Measurements from ENCODE around the gene NACC1.
"Not testable (repeated sequence)": the region's sequence is repeated elsewhere in the genome, so short reads cannot be mapped to it uniquely, and the experiment has no call there.

NACC1 gene

DNA sequence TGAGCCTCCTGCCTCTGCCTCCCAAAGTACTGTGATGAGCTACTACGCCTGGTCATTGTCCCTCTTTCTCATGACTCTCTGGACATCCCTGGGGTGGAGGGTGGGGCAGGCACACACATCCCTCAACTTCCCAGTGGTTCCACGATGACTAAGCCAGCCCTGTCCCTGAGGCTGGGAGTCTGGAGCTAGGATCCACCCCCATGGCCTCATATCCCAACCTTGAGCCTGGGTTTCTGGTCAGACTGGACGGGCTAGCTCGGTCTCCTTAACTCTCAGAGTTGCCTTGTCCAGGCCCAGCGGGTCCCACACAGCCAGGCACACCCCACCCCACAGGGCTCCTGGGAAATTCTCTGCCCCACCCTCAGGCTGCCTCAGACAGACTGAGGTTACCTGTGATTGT lies 51.7 kb downstream of the NACC1 start:
- TF ChIP-seq, protein P1, sequence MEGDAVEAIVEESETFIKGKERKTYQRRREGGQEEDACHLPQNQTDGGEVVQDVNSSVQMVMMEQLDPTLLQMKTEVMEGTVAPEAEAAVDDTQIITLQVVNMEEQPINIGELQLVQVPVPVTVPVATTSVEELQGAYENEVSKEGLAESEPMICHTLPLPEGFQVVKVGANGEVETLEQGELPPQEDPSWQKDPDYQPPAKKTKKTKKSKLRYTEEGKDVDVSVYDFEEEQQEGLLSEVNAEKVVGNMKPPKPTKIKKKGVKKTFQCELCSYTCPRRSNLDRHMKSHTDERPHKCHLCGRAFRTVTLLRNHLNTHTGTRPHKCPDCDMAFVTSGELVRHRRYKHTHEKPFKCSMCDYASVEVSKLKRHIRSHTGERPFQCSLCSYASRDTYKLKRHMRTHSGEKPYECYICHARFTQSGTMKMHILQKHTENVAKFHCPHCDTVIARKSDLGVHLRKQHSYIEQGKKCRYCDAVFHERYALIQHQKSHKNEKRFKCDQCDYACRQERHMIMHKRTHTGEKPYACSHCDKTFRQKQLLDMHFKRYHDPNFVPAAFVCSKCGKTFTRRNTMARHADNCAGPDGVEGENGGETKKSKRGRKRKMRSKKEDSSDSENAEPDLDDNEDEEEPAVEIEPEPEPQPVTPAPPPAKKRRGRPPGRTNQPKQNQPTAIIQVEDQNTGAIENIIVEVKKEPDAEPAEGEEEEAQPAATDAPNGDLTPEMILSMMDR (IDR thresholded peaks at IDR 0.05; ENCODE audit: low read depth, low read length), result no peak
- TF ChIP-seq MYC (IDR thresholded peaks at IDR 0.05; ENCODE audit: low read depth, low read length), result no peak
- no peak for TF ChIP-seq POLR2A (IDR thresholded peaks at IDR 0.05; ENCODE audit: extremely low read depth, insufficient read length)
- TF ChIP-seq, protein P2, sequence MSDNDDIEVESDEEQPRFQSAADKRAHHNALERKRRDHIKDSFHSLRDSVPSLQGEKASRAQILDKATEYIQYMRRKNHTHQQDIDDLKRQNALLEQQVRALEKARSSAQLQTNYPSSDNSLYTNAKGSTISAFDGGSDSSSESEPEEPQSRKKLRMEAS (IDR thresholded peaks at IDR 0.05; ENCODE audit: low read depth, low read length), result no peak
- no peak for DNase-seq (ENCODE audit: low read depth)
- H3K4me3 ChIP-seq (ENCODE audit: low read depth, low read length), result no peak overlapping the region

DNA sequence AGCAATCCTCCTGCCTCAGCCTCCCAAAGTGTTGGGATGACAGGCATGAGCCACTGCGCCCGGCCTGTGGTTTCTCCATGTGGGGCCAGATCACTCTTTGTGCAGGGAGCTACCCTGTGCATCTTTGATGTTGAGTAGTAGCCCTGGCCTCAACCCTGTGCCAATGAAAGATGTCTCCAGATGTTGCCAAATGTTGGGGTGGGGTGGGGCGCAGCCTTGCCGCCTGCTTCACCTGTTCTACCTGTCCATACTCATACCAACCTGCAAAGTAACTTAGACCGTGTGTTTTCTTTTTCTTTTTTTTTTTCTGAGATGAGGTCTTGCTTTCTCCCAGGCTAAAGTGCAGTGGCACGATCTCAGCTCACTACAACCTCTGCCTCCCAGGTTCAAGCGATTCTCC lies 53.1 kb downstream of the NACC1 start:
- DNase-seq (ENCODE audit: low read depth), result no peak
- no peak for TF ChIP-seq POLR2A (IDR thresholded peaks at IDR 0.05; ENCODE audit: extremely low read depth, insufficient read length)
- TF ChIP-seq MYC (IDR thresholded peaks at IDR 0.05; ENCODE audit: low read depth, low read length), result no peak
- H3K4me3 ChIP-seq (ENCODE audit: low read depth, low read length), result no peak overlapping the region

DNA sequence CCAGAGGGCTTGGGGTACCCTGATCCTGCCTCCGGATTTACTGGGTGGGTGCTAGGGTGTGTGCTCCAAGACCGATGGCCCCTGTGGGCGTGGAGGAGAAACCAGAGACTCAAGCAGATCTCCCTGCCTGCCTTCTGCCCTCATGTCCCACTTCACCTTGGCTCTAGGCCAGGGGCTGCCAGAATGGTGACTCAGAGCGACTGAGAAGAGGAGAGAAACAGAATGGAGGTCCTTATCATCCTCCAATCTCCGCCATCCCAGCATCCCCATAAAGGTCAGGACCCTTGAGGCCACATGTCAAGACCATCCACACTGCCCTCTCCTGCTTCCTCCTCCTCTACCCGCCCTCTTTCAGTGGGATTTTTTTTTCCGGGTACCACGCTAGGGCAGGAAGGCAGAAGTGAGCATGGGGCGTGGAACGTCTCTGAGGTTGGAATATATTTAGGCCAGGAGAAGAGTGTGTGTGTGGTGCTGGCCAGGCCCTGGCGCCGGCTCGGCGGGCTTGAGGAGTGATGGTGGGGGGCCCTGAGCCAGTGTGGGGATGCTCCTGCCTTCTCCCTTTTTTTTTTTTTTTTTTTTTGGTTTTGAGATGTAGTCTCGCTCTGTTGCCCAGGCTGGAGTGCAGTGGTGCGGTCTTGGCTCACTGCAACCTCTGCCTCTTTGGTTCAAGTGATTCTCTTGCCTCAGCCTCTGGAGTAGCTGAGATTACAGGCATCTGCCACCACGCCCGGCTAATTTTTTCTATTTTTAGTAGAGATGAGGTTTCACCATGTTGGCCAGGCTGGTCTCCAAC lies 54.5 kb downstream of the NACC1 start:
- DNase-seq (ENCODE audit: low read depth), result peak; percentile 33
- H3K4me3 ChIP-seq (ENCODE audit: low read depth, low read length), result no peak overlapping the region
- TF ChIP-seq MYC (IDR thresholded peaks at IDR 0.05; ENCODE audit: low read depth, low read length), result no peak
- TF ChIP-seq, protein P1 (IDR thresholded peaks at IDR 0.05; ENCODE audit: low read depth, low read length), result no peak
- TF ChIP-seq POLR2A (IDR thresholded peaks at IDR 0.05; ENCODE audit: extremely low read depth, insufficient read length), result no peak
- TF ChIP-seq, protein P2 (IDR thresholded peaks at IDR 0.05; ENCODE audit: low read depth, low read length), result no peak

DNA sequence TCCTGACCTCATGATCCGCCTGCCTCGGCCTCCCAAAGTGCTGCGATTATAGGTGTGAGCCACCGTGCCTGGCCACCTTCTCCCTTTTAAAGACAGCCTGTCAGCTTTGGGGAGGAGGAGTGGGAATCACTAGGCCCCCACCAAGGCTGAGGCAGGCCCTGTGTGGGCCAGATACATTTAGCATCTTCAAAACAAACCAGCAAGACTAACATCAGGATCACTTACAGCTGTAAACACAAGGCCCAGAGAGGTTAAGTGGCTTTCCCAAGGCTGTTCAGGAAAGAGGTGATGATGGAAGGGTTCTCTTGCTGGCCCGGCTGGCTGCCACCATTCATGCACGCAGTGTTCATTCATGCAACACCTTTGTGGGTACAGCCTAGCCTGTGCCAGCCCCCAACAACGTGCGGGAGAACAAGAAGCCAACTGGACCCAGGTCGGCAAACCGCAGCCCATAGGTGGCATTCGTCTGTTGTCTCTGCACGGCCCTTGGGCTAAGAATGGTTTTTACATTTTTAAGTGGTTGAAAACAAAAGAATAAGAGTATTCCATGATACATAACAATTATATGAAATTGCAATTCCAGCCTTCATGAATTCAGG lies 55.2 kb downstream of the NACC1 start:
- no peak overlapping the region for H3K4me3 ChIP-seq (ENCODE audit: low read depth, low read length)
- TF ChIP-seq POLR2A (IDR thresholded peaks at IDR 0.05; ENCODE audit: extremely low read depth, insufficient read length) (no peak), MYC (IDR thresholded peaks at IDR 0.05; ENCODE audit: low read depth, low read length) (no peak)
- TF ChIP-seq, protein P1 (IDR thresholded peaks at IDR 0.05; ENCODE audit: low read depth, low read length), result no peak
- TF ChIP-seq, protein P2 (IDR thresholded peaks at IDR 0.05; ENCODE audit: low read depth, low read length), result no peak
- DNase-seq (ENCODE audit: low read depth), result no peak

DNA sequence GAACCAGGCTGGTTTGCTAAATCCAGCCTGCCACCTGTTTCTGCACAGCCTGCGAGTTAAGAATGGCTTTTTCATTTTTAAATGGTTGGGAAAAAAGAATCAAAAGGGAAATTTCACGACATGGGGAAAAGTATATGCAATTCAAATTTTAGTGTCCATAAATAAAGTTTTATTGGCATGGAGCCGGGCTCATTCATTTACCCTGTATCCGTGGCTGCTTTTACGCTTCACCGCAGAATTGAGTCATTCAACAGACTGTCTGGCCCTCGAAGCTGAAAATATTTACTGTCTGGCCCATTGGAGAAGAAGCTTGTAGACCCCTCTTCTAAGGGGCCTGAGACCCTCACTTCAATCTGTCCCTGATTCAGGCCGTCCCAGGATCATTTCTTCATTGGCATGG lies 58.3 kb downstream of the NACC1 start:
- TF ChIP-seq, protein P2 (IDR thresholded peaks at IDR 0.05; ENCODE audit: low read depth, low read length), result no peak
- no peak for TF ChIP-seq POLR2A (IDR thresholded peaks at IDR 0.05; ENCODE audit: extremely low read depth, insufficient read length)
- no peak for TF ChIP-seq MYC (IDR thresholded peaks at IDR 0.05; ENCODE audit: low read depth, low read length)
- TF ChIP-seq, protein P1 (IDR thresholded peaks at IDR 0.05; ENCODE audit: low read depth, low read length), result no peak
- H3K4me3 ChIP-seq (ENCODE audit: low read depth, low read length), result no peak overlapping the region
- DNase-seq (ENCODE audit: low read depth), result no peak

DNA sequence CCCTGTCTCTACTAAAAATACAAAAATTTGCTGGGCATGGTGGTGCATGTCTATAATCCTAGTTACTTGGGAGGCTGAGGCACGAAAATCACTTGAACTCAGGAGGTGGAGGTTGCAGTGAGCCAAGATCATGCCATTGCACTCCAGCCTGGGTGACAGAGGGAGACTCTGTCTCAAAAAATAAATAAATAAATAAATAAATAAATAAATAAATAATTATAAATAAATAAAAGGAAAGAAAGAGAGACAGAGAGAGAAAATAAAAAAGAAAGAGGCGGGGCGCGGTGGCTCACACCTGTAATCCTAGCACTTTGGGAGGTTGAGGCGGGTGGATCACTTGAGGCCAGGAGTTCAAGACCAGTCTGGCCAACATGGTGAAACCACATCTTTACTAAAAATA lies 59.5 kb downstream of the NACC1 start:
- not testable (repeated sequence) for H3K4me3 ChIP-seq (ENCODE audit: low read depth, low read length)

DNA sequence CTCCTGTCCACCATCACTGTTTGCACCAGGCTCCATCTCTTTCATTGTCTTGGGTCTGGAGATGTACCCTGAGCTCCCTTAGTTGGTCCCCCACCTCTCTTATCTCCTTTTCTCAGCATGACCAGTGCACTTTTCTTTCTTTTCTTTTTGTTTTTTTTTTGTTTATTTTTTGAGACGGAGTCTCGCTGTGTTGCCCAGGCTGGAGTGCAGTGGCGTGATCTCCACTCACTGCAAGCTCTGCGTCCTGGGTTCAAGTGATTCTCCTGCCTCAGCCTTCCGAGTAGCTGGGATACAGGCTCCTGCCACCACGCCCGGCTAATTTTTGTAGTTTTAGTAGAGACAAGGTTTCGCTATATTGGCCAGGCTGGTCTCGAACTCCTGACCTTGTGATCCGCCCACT lies 60.2 kb downstream of the NACC1 start:
- H3K4me3 ChIP-seq (ENCODE audit: low read depth, low read length); DNase-seq (ENCODE audit: low read depth): not testable (repeated sequence)

More for the DNA sequence above, 59.5 kb downstream of the NACC1 start:
- DNase-seq (ENCODE audit: low read depth), result not testable (repeated sequence)

All from NB4 (cell line).